Left cardiac atrium (tissue), 4 donors: ENCODE measurements around the gene CLEC7A. TPM values are rescaled to one million over a fixed set of nuclear protein-coding genes. Genes with fewer than 3 reads are reported as not detected.

Experiments used
- ATAC-seq, 2 donors: fragments of 200-7000 bp; cut with Tn5 transposase; one replicate each; pipeline ENCODE4 v1.9.1; 2020; ENCODE audit warnings: mild to moderate bottlenecking in 2 of 2, moderate library complexity in 2 of 2
- DNase-seq: peaks from one replicate; pipeline ENCODE4 v3.0.0-alpha.2; 2020
- intact Hi-C, 2 donors: fragments of 100-400 bp; cut with DNase I; formaldehyde crosslinking; loops; one replicate each; pipeline versions ENCODE4 v1.14.1 to v1.15.1; 2022 to 2023
- total RNA-seq, 2 donors: library from RNA; stranded (reverse); fragmentation: NEBNext Ultra II Directional; extraction: Animal tissue kit (Norgen Biotek cat#: 25700); gene quantifications; one replicate each; pipeline ENCODE4 v1.2.1, GENCODE V29; 2021
- donor health status: DM: no; HTN: yes; CAD: no.
- donor health status: DM: no; HTN: yes; CAD: no; lungs with severe emphysema.
- donor health status: DM: yes; HTN: yes; CAD: no.
- donor health status: Dilated cardiomyopathy.

CLEC7A gene
- total RNA-seq, 2 donors from 2014 or later, result 7.4 to 10.4 TPM

DNA sequence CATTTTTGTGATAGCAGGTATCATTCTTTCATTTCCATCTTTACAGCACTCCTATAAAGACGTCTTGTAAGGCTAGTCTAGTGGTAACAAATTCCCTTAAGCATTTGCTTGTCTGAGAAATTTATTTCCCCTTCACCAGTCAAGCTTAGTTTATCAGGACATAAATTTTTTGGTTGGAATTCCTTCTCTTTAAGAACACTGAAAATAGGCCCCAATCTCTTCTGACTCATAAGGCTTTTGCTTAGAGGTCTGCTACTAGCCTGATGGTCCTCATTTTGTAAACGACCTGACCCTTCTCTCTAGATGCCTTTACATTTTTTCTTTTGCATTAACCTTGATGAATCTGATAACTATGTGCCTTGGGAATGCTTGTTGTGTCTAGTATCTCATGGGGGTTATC is 21.6 kb upstream of the CLEC7A start:
- intact Hi-C loops, result loop anchor here in 1 of 2 donors (5.0 kb wide), 1 partner anchor 411 kb away; no protein-coding TSS in a partner anchor
- no peak for ATAC-seq
- no peak for DNase-seq

GRCh38 chr12:10147714-10148403 is 17.9 kb upstream of the CLEC7A start:
- no peak for DNase-seq
- intact Hi-C loops, result no loop called here
- no peak for ATAC-seq

GRCh38 chr12:10142976-10143589 is 13.1 kb upstream of the CLEC7A start:
- intact Hi-C loops, result loop anchor here in 1 of 2 donors (5.0 kb wide), 1 partner anchor 111 kb away; the partner anchor contains the start of gene CLEC9A
- ATAC-seq, result peak; percentile 71 to 90

GRCh38 chr12:10140001-10140400 is 10.0 kb upstream of the CLEC7A start:
- no peak for DNase-seq
- peak; percentile 60 to 69 for ATAC-seq
- intact Hi-C loops, result loop anchor here (1.0 to 5.0 kb wide), 2 partner anchors 107 to 108 kb away; partner anchors contain the start of gene CLEC9A (in 1 of the 2)

More at GRCh38 chr12:10142976-10143589, 13.1 kb upstream of the CLEC7A start:
- DNase-seq, result no peak

- DNase-seq, result no peak
- intact Hi-C loops, result no loop called here
- ATAC-seq, result no peak
Observed at GRCh38 chr12:10136637-10137205, 6.7 kb upstream of the CLEC7A start.

DNA sequence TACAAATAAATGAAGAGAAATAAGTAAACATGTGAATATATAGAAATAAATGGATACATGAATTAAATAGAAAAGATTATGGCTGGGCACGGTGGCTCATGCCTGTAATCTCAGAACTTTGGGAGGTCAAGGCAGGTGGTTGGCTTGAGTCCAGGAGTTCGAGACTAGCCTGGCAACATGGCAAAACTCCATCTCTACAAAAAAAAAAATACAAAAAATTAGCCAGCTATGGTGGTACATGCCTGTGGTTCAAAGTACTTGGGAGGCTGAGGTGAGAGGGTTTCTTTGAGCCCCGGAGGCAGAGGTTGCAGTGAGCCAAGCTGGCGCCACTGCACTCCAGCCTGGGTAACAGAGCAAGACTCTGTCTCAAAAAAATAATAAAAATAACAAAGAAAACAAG is 5.1 kb upstream of the CLEC7A start:
- intact Hi-C loops, result no loop called here
- no peak for DNase-seq
- ATAC-seq, result no peak

GRCh38 chr12:10132850-10133370 is 2.9 kb upstream of the CLEC7A start:
- DNase-seq (no peak), ATAC-seq (no peak)
- intact Hi-C loops, result no loop called here

GRCh38 chr12:10131111-10131690 is 1.2 kb upstream of the CLEC7A start:
- DNase-seq (no peak), ATAC-seq (peak; percentile 13 to 70)

DNA sequence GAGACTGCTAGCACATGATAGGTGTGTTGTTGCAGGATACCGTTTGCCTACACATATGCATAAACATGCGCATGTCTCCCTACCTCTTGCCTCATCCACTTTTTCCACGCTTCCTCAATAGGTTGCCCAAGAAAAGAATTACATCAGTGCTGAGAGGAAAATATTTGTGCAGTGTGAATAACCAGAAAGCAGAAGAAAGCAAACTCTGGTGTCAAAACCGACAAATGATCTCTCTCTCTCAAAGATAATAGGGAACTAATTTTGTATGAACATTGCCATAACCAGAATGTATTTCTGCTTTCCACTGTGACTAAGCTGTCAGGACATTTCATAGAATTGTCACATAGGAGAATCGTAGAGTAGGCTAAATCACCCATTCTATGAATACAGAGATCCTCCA is 1.3 kb downstream of the CLEC7A start:
- intact Hi-C loops, result no loop called here
- ATAC-seq, result peak; percentile 36 to 49
- DNase-seq, result no peak

More at GRCh38 chr12:10131111-10131690, 1.2 kb upstream of the CLEC7A start:
- intact Hi-C loops, result no loop called here

DNA sequence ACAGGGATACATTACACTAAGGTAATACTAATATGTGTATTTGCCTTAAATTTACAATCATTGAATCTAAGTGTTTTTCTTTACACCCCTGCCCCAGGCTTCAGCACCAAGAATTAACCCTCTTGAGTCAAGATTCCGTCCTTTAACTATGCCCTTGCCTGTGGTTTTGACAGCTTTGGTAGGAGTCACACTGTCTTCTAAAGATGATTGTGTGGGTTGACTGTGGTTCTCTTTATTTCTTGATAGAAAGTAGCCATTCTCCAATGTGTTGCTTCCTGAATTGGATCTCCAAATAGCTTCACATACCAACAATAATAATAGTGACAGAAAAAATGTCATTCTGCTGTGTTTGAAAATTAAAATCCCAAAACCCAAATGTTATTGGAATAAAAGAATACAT is 3.6 kb downstream of the CLEC7A start:
- ATAC-seq (no peak), DNase-seq (no peak)
- intact Hi-C loops, result no loop called here

GRCh38 chr12:10122689-10123088 is 7.3 kb downstream of the CLEC7A start:
- ATAC-seq, result no peak
- intact Hi-C loops, result no loop called here
- no peak for DNase-seq

GRCh38 chr12:10121278-10121677 is 8.7 kb downstream of the CLEC7A start:
- intact Hi-C loops, result no loop called here
- ATAC-seq, result no peak
- DNase-seq, result no peak

GRCh38 chr12:10119066-10119465 is 10.9 kb downstream of the CLEC7A start:
- DNase-seq (no peak), ATAC-seq (no peak)
- intact Hi-C loops, result no loop called here

DNA sequence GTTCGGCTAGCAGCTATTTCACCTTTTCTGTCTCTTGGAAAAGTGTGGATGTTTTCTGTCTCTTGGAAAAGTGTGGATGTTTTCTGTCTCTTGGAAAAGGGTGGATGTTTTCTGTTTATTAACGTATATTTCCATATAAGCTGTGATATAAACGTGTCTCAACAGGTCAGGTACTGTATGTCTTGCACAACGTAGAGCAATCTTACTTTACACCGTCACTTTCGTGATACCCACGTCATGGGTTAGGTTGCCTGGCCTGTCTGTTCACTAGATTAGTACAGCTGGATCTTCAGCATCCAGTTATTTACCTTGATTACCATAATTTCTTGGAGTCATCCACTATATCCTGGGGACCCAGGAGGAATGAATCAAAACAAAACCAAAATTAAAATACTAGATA is 14.1 kb downstream of the CLEC7A start:
- intact Hi-C loops, result no loop called here
- no peak for DNase-seq
- ATAC-seq, result no peak

GRCh38 chr12:10115311-10115710 is 14.7 kb downstream of the CLEC7A start:
- ATAC-seq, result no peak
- no peak for DNase-seq
- intact Hi-C loops, result no loop called here

DNA sequence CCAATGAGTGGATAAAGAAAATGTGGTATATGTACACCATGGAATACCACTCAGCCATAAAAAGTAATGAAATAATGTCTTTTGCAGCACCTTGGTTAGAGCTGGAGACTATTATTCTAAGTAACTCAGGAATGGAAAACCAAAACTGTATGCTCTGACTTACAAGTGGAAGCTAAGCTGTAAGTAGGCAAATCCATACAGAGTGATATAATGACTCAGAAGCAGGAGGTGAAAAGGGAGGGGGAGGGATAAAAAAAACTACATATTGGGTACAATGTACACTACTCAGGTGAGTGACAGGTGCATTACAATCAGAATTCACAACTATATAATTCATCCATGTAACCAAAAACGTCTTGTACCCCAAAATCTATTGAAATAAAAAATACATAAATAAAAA is 16.1 kb downstream of the CLEC7A start:
- intact Hi-C loops, result no loop called here
- ATAC-seq (no peak), DNase-seq (no peak)

DNA sequence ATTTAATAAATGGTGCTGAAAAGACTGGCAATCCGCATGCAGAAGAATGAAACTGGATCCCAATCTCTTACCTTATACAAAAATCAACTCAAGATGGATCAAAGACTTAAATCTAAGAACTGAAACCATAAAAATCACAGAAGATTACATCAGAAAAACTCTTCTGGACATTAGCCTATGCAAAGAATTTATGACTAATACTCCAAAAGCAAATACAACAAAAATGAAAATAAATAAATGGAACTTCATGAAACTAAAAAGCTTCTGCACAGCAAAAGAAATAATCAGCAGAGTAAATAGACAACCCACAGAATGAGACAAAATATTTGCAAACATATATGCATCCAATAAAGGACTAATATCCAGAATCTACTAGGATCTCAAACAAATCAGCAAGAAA is 16.9 kb downstream of the CLEC7A start:
- intact Hi-C loops, result no loop called here
- ATAC-seq (no peak), DNase-seq (no peak)

DNA sequence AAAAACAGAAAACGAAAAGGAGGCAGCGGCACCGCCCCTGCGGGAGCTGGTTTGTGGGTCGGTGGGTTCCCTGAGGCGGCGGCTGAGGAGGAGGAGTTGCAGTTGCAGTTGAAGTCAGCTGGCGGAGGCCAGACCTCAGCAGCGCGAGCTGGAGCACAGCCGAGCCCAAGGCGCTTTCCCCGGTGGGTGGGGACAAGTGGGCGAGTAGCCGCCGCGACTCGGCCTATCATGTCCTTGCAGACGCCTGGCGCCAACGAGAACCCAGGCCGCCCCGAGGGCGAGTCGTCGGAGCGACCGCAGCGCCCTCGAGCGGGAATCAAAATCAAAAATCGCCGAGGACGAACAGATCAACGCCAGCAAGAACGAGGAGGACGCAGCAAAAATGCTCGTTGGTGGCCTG is 18.5 kb downstream of the CLEC7A start:
- no peak for ATAC-seq
- intact Hi-C loops, result no loop called here
- no peak for DNase-seq

GRCh38 chr12:10110256-10110844 is 19.6 kb downstream of the CLEC7A start:
- no peak for DNase-seq
- intact Hi-C loops, result no loop called here
- no peak for ATAC-seq

DNA sequence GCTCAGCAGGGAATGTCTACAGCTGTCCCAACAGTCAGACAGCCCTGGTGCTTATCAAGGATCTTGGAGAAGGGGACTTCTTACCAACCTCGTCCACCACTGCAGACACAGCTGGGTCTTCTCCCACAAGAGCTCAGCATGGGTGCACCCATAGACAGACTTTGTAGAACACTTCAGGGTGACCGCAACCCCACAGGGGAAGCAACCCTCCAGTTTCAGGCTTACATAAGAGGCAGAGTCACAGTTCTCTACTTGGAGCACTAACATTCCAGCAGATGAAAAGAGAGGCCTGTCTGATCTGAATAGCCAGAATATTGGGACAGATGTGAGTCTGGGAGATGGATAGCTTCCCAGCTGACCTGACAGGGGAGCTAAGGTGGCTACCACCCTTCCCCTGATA is 27.7 kb downstream of the CLEC7A start:
- intact Hi-C loops, result no loop called here
- ATAC-seq (peak; percentile 38 to 63), DNase-seq (no peak)
